SK-N-MC (cell line): Measurements from ENCODE around the gene AUTS2.

ENCODE experiments used
- EZH2 ChIP-seq: fragments of 200-600 bp; sonication (generic); IDR thresholded peaks from one replicate; pipeline ENCODE4 v1.6.1; 2017; ENCODE audit warnings: antibody characterized with exemption
- FOXP2 ChIP-seq: optimal IDR thresholded peaks from 2 replicates; pipeline ENCODE3; 2011; ENCODE audit warnings: mild to moderate bottlenecking, moderate library complexity; ENCODE audit not compliant: insufficient read depth; ENCODE audit errors: extremely low read length, control extremely low read depth
- POLR2AphosphoS5 ChIP-seq: IDR thresholded peaks from 2 replicates; pipeline ENCODE4 v1.6.1; 2012; ENCODE audit warnings: mild to moderate bottlenecking, low read depth, low read length, borderline replicate concordance

- TF ChIP-seq POLR2AphosphoS5: no peak
- TF ChIP-seq EZH2: no peak
- no peak for TF ChIP-seq FOXP2
These were observed 164.6 kb downstream of the AUTS2 start for GRCh38 chr7:69762821-69763352.
